Measurements from ENCODE around the gene NLGN1. TPM values are rescaled to one million over a fixed set of nuclear protein-coding genes. Genes with fewer than 3 reads are reported as not detected.

Gene NLGN1
- total RNA-seq, 1 donor from 2014 or later = not detected

DNA sequence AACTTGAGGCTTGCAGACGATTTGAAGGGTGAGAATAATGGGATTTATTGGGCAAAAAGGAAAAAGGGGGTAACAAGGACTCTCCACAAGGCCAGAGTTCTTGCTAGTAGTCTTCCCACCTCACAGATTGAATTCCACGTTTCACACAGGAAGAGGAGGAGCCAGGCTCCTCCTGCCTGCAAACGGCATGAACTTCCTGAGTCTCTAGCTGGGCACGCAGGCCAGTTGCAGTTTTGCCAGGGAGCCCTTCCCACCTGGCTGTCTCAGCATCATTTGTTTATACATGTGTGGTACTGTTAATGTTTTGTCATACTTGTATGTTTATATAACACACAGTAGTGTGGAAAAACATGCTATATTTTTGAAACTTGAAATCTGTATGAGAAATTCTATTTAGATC lies 155.0 kb downstream of the NLGN1 start:
- H3K4me1 Mint-ChIP-seq (ENCODE audit: low read depth) = peaks cover 5% of the 10 kb centered on the region
- TF ChIP-seq, protein P1, sequence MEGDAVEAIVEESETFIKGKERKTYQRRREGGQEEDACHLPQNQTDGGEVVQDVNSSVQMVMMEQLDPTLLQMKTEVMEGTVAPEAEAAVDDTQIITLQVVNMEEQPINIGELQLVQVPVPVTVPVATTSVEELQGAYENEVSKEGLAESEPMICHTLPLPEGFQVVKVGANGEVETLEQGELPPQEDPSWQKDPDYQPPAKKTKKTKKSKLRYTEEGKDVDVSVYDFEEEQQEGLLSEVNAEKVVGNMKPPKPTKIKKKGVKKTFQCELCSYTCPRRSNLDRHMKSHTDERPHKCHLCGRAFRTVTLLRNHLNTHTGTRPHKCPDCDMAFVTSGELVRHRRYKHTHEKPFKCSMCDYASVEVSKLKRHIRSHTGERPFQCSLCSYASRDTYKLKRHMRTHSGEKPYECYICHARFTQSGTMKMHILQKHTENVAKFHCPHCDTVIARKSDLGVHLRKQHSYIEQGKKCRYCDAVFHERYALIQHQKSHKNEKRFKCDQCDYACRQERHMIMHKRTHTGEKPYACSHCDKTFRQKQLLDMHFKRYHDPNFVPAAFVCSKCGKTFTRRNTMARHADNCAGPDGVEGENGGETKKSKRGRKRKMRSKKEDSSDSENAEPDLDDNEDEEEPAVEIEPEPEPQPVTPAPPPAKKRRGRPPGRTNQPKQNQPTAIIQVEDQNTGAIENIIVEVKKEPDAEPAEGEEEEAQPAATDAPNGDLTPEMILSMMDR (IDR thresholded peaks at IDR 0.05) = no peak
- H3K27ac Mint-ChIP-seq (ENCODE audit: unreplicated experiment) = no peak overlapping the region
- no peak overlapping the region for H3K4me3 Mint-ChIP-seq (ENCODE audit: unreplicated experiment)
- H3K9me3 Mint-ChIP-seq (ENCODE audit: low read depth) = no peaks in the 10 kb centered on the region
- no peak for DNase-seq (ENCODE audit: low spot score)
- peaks cover 3% of the 10 kb centered on the region for H3K27me3 Mint-ChIP-seq (ENCODE audit: low read depth)
- H3K36me3 Mint-ChIP-seq (ENCODE audit: low read depth) = no peaks in the 10 kb centered on the region

DNA sequence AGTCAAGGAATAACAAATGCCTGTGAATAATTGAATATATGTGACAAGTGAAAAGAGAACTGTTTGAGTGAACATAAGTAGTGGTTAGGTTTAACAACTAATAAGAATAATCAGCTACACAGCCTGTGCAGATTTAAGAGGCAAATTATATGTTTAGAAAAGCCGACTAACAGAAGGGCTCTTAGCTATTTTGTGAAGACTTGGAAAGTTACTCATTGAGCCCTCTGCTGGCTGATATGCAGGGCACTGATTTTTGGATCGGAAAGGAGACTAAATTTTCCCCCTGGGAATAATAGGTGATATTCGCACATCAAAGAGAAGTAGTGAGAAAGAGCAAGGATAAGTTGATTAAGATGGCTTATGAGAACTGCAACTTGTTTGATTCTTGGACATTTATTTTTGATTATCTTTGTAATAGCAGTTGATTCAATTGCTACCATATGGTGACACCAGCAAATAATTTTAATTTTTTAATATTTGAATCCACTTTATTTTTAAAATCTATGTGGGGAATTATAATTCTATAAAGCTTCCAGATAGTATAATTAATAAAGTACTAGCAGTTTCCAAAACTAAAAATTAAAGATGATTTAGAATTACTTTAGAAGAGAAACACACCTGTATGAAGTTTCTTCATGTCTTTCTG lies 156.2 kb downstream of the NLGN1 start:
- Mint-ChIP-seq H3K27me3 (ENCODE audit: low read depth) (peaks cover 4% of the 10 kb centered on the region), H3K4me3 (ENCODE audit: unreplicated experiment) (no peak overlapping the region), H3K27ac (ENCODE audit: unreplicated experiment) (no peak overlapping the region), H3K36me3 (ENCODE audit: low read depth) (no peaks in the 10 kb centered on the region), H3K9me3 (ENCODE audit: low read depth) (no peaks in the 10 kb centered on the region), H3K4me1 (ENCODE audit: low read depth) (peaks cover 5% of the 10 kb centered on the region)
- TF ChIP-seq, protein P1 (IDR thresholded peaks at IDR 0.05) = peak; percentile 84
- DNase-seq (ENCODE audit: low spot score) = no peak

DNA sequence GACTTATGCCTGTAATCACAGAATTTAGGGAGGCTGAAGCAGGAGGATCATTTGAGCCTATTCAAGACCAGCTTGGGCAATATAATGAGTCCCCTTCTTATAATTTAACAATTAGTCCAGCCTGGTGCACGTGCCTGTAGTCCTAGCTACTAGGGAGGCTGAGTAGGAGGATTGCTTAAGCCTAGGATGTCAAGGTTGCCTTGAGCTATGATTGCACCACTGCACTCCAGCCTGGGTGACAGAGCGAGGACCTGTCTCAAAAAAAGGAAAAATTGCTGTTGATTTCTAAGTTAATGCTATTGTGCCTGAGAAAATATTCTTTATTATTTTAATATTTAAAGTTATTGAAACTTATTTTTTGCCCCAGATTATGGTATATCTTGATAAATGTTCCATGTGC lies 159.0 kb downstream of the NLGN1 start:
- TF ChIP-seq, protein P1 (IDR thresholded peaks at IDR 0.05) = no peak
- Mint-ChIP-seq H3K27ac (ENCODE audit: unreplicated experiment) (no peak overlapping the region), H3K9me3 (ENCODE audit: low read depth) (no peaks in the 10 kb centered on the region), H3K27me3 (ENCODE audit: low read depth) (peaks cover 3% of the 10 kb centered on the region), H3K36me3 (ENCODE audit: low read depth) (no peaks in the 10 kb centered on the region), H3K4me3 (ENCODE audit: unreplicated experiment) (no peak overlapping the region), H3K4me1 (ENCODE audit: low read depth) (peaks cover 5% of the 10 kb centered on the region)
- DNase-seq (ENCODE audit: low spot score) = no peak

DNA sequence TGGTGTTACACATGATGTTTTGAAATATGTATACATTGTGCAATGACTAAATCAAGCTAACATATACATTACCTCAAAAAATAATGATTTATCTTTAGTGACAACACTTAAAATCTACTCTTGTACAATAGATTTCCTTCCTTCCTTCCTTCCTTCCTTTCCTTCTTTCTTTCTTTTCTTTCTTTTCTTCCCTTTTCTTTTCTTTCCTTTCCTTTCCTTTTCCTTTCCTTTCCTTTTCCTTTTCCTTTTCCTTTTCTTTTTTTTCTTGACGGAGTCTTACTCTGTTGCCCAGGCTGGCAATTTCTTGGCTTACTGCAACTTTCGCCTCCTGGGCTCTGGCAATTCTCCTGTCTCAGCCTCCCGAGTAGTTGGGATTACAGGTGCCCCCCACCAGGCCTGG lies 170.5 kb downstream of the NLGN1 start:
- Mint-ChIP-seq H3K36me3 (ENCODE audit: low read depth) (no peaks in the 10 kb centered on the region), H3K27me3 (ENCODE audit: low read depth) (peaks cover 3% of the 10 kb centered on the region), H3K4me3 (ENCODE audit: unreplicated experiment) (no peak overlapping the region), H3K9me3 (ENCODE audit: low read depth) (no peaks in the 10 kb centered on the region), H3K4me1 (ENCODE audit: low read depth) (no peaks in the 10 kb centered on the region), H3K27ac (ENCODE audit: unreplicated experiment) (peak overlapping the region; percentile 38)
- DNase-seq (ENCODE audit: low spot score) = no peak
- TF ChIP-seq, protein P1 (IDR thresholded peaks at IDR 0.05) = no peak

DNA sequence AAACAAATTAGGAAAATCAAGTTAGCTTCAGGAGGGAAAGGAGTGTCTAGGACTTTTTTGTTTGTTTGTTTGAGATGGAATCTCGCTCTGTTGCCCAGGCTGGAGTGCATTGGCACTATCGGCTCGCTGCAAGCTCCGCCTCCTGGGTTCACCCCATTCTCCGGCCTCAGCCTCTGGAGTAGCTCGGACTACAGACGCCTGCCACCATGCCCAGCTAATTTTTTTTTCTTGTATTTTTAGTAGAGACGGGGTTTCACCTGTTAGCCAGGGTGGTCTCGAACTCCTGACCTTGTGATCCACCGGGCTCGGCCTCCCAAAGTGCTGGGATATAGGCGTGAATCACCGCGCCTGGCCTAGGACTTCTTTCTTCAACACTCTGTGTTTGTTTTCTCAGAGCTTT lies 171.1 kb downstream of the NLGN1 start:
- H3K9me3 Mint-ChIP-seq (ENCODE audit: low read depth) = no peaks in the 10 kb centered on the region
- H3K4me3 Mint-ChIP-seq (ENCODE audit: unreplicated experiment) = no peak overlapping the region
- H3K36me3 Mint-ChIP-seq (ENCODE audit: low read depth) = no peaks in the 10 kb centered on the region
- H3K27me3 Mint-ChIP-seq (ENCODE audit: low read depth) = peaks cover 3% of the 10 kb centered on the region
- TF ChIP-seq, protein P1 (IDR thresholded peaks at IDR 0.05) = no peak
- H3K27ac Mint-ChIP-seq (ENCODE audit: unreplicated experiment) = no peak overlapping the region
- H3K4me1 Mint-ChIP-seq (ENCODE audit: low read depth) = no peaks in the 10 kb centered on the region
- no peak for DNase-seq (ENCODE audit: low spot score)
